Lung (tissue), 12 donors: ENCODE results near the gene PLCB4. TPM values are rescaled to one million over a fixed set of nuclear protein-coding genes. Genes with fewer than 3 reads are reported as not detected.
A peak's percentile ranks its signal among the peaks of the same experiment; 100 is the strongest.

Experiments used
- ATAC-seq: fragments of 200-7000 bp; cut with Tn5 transposase; one replicate; pipeline ENCODE4 v1.9.1; 2020; ENCODE audit warnings: moderate number of reproducible peaks; ENCODE audit not compliant: insufficient read depth, low FRiP score
- DNase-seq, 3 donors: peaks; one replicate each; pipeline ENCODE4 v3.0.0-alpha.2; 2013 to 2017
- H3K27ac ChIP-seq, 2 donors: one replicate each; pipeline ENCODE4 v1.5.1; 2013; ENCODE audit warnings: mild to moderate bottlenecking in 2 of 2, moderate library complexity in 2 of 2, control low read depth in 1 of 2, inconsistent platforms in 1 of 2, low read depth in 1 of 2, low read length in 1 of 2
- H3K27me3 ChIP-seq, 3 donors: one replicate each; pipeline ENCODE4 v1.5.1; 2013; ENCODE audit warnings: low read length in 2 of 3; ENCODE audit not compliant: control insufficient read depth in 3 of 3, insufficient read depth in 3 of 3
- H3K36me3 ChIP-seq, 4 donors: one replicate each; pipeline ENCODE4 v1.5.1; 2013; ENCODE audit warnings: low read length in 4 of 4, mild to moderate bottlenecking in 1 of 4, moderate library complexity in 1 of 4; ENCODE audit not compliant: control insufficient read depth in 4 of 4, insufficient read depth in 4 of 4
- H3K4me1 ChIP-seq, 5 donors: one replicate each; pipeline ENCODE4 v1.5.1; 2013; ENCODE audit warnings: low read length in 5 of 5, mild to moderate bottlenecking in 2 of 5, moderate library complexity in 1 of 5; ENCODE audit not compliant: control insufficient read depth in 5 of 5, insufficient read depth in 5 of 5
- H3K4me3 ChIP-seq: one replicate; pipeline ENCODE4 v1.5.1; 2013; ENCODE audit warnings: mild to moderate bottlenecking, control low read depth, moderate library complexity
- H3K9ac ChIP-seq, 2 donors: one replicate each; pipeline ENCODE4 v1.5.1; 2013; ENCODE audit warnings: low read length in 2 of 2, control low read depth in 1 of 2; ENCODE audit not compliant: insufficient read depth in 1 of 2
- H3K9me3 ChIP-seq, 4 donors: one replicate each; pipeline ENCODE4 v1.5.1; 2013; ENCODE audit warnings: low read length in 3 of 4, mild to moderate bottlenecking in 1 of 4, moderate library complexity in 1 of 4; ENCODE audit not compliant: control insufficient read depth in 4 of 4, insufficient read depth in 3 of 4
- CTCF ChIP-seq: IDR thresholded peaks from 2 replicates; pipeline ENCODE4 v1.5.1; 2012; ENCODE audit warnings: mild to moderate bottlenecking; ENCODE audit errors: control extremely low read depth, extremely low read depth
- WGBS, 2 donors: extraction: QIAGEN DNeasy Blood & Tissue Kit; methylation state at CpG; one replicate each; pipeline ENCODE4 v1.1.7; 2013; 5-methylcytosine and 5-hydroxymethylcytosine counted together
- polyA plus RNA-seq, 2 donors: library from polyadenylated mRNA; stranded (reverse); fragments of 200-250 nt; gene quantifications; one replicate each; pipeline ENCODE4 v1.2.1, GENCODE V29; 2013
- total RNA-seq, 2 donors: library from RNA; depleted of rRNA in 1 of 2; stranded (reverse); fragments of >200 nt in 1 of 2; gene quantifications; one replicate each; pipeline ENCODE4 v1.2.1, GENCODE V29; 2014 to 2021
- donor health status: control.
- donor health status: control.
- donor health status: Bipolar disorder and iron deficiency.
- donor health status: healthy.
- donor health status: DM: yes; HTN: yes; CAD: no.

Gene PLCB4
- total and polyA plus RNA-seq, 4 donors, result 2.1 to 18.6 (median 5.6) TPM

- ATAC-seq (no peak), DNase-seq (no peak)
- H3K4me1 ChIP-seq, result no peaks in the 10 kb centered on the region
- no peak for TF ChIP-seq CTCF
- H3K36me3 ChIP-seq, result no peaks in the 10 kb centered on the region
- no peak overlapping the region for H3K9ac ChIP-seq
- no peaks in the 10 kb centered on the region for H3K27me3 ChIP-seq
- 93 to 96% methylated on average over 4 of the region's 4 CpGs for WGBS, 2 donors
- no peak overlapping the region for H3K27ac ChIP-seq
- H3K4me3 ChIP-seq, result no peak overlapping the region
- no peaks in the 10 kb centered on the region for H3K9me3 ChIP-seq
Measured at GRCh38 chr20:9032758-9033157, 36.1 kb upstream of the PLCB4 start.

- ATAC-seq, result no peak
- Histone ChIP-seq H3K27me3 (no peaks in the 10 kb centered on the region), H3K27ac (no peak overlapping the region), H3K9me3 (no peaks in the 10 kb centered on the region), H3K36me3 (no peaks in the 10 kb centered on the region), H3K4me3 (no peak overlapping the region), H3K9ac (no peak overlapping the region), H3K4me1 (no peaks in the 10 kb centered on the region)
- 78 to 93% methylated on average over 3 of the region's 3 CpGs for WGBS, 2 donors
- no peak for TF ChIP-seq CTCF
- DNase-seq, result no peak
Measured at GRCh38 chr20:9035126-9035525, 33.8 kb upstream of the PLCB4 start.

- WGBS, 2 donors, result 93 to 94% methylated on average over 1 of the region's 1 CpG
- no peak for DNase-seq
- Histone ChIP-seq H3K9me3 (no peaks in the 10 kb centered on the region), H3K27me3 (no peaks in the 10 kb centered on the region), H3K4me1 (no peaks in the 10 kb centered on the region), H3K9ac (no peak overlapping the region), H3K27ac (no peak overlapping the region), H3K4me3 (no peak overlapping the region), H3K36me3 (no peaks in the 10 kb centered on the region)
- TF ChIP-seq CTCF, result no peak
- no peak for ATAC-seq
Measured at GRCh38 chr20:9036593-9036992, 32.3 kb upstream of the PLCB4 start.

- Histone ChIP-seq H3K27ac (no peak overlapping the region), H3K27me3 (no peaks in the 10 kb centered on the region), H3K4me3 (no peak overlapping the region), H3K36me3 (no peaks in the 10 kb centered on the region), H3K4me1 (no peaks in the 10 kb centered on the region), H3K9ac (no peak overlapping the region), H3K9me3 (no peaks in the 10 kb centered on the region)
- no peak for ATAC-seq
- 75 to 79% methylated on average over 6 of the region's 6 CpGs for WGBS, 2 donors
- TF ChIP-seq CTCF, result no peak
- peak in 1 of 3 donors; percentile 41 for DNase-seq
Measured at GRCh38 chr20:9038791-9039535, 29.9 kb upstream of the PLCB4 start.
